SK-MEL-5 (cell line): ENCODE measurements around the gene CNFN. TPM values are rescaled to one million over a fixed set of nuclear protein-coding genes. Genes with fewer than 3 reads are reported as not detected.

Source experiments
- DNase-seq: peaks from one replicate; pipeline ENCODE4 v3.0.0-alpha.2; 2016; ENCODE audit warnings: low read depth, low spot score
- in situ Hi-C: cut with HindIII; loops from 2 replicates; pipeline ENCODE4 v1.10.0; 2016; ENCODE audit warnings: low sequenced_read_pairs, high pct_unique_total_duplicates, low pct_unique_long_range_greater_than_20kb
- total RNA-seq: library from RNA; depleted of rRNA; stranded (reverse); fragments of >200 nt; shearing (Covaris generic); gene quantifications from 2 replicates; pipeline ENCODE4 v1.2.3, GENCODE V29; 2014

CNFN gene
- total RNA-seq, 1 experiment from 2014 or later, result 0.77 TPM

DNA sequence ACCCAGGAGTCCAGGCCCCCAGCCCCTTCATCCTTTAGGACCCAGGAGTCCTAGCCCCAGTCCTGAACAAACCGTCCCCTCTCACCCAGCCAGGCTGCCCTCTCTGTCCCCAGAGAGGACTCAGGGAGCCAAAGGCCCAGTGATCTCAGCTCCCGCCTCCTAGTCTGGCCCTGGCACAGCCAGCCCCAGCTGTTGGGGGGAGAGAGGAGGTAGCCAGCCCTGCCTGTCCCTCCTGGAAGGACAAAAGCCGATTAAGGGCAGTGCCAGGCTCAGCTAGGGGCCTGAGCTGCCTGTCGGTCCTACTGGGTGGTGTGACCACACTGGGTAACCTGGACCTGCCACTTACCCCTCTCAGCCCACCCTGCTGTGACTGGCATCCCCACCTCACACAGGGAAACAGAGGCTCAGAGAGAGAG is 22.6 kb upstream of the CNFN start:
- in situ Hi-C loops, result no loop called here

DNA sequence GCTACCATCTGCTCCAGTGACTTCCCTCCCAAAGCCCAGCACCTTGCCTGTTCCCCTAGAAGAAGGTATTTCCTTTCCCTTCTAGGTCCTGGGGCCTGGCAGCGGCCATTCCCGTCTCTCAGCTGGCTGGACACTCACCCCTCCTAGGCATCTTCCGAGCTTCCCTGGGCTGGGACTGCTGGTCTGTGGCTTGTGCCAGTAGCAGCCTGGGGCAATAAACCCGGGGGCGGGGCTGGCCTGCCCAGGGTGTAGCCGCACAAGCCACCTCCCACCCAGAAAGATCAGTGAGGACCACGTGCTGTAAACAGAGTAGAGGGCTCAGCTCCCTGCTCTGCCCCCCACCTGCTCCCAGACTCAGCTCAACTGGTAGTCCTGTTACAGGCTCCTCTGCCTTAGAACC is 22.1 kb upstream of the CNFN start:
- peak; percentile 39 for DNase-seq
- in situ Hi-C loops, result no loop called here

More for the DNA sequence above, 22.6 kb upstream of the CNFN start:
- DNase-seq, result no peak

DNA sequence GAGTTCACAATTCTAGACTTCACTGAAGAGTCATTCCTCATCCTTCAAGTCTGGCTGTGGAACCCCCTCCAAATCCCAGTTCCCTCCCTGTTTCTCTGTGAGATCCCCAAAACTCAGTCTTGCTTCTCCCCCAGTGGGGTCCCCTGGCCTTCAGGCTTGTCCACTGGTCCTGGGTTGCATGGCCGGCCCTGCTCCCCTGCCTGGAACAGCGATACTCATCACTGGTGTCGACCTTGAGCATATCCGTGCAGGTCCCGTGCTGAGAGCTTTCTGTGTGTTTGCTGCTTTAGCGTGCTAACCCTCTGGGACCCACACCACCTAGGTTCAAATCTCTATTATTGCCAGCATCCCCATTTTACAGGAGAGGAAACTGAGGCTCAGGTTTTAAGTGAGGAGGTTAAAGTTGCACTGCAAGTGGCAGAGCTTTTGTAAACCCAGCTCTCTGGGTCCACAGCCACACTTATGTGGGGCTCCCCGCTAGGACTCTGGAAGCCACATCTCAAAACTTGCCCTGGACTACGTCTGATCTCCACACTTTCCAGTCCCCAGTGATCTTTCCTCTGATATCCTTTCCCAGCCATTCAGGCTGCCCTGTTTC is 21.6 kb upstream of the CNFN start:
- in situ Hi-C loops, result no loop called here
- DNase-seq, result no peak

DNA sequence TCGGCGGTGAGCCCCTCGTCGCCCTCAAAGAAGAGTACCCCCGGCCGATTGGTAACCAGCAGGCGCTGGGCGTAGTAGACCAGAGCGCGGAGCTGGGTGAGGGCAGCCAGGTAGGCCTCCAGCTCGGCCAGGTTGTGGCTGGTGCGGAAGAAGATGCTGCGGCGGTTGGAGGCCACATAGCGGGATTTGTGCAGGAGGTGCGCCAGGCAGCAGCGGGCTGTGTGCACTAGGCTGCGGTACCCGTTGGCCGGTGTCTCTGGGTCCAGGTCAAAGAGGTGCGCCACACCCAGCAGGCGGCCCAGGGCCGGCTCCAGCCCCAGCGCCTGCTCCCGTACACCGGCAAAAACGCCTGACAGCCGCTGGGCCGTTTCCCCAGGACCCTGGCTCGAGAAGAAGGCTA is 20.3 kb upstream of the CNFN start:
- in situ Hi-C loops, result no loop called here
- no peak for DNase-seq

DNA sequence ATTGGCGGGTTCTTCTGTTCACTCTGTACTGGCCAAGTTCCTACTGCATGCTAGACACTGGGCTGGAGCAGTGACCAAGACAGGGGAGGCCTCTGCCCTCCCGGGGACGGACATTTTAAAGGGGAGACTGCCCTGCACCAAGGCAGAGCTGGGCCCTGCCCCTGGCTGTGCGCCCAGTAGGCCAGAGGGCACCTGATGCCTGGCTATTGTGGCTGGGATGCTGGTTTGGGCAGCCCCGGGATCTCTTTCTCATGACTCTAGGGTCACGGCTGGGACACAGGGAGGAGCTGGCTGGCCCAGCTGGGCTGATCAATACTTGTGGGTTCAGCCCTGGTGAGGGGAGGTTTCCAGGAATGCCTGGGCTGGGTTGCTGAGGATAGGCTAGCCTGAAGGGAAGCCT is 19.4 kb upstream of the CNFN start:
- DNase-seq, result no peak
- in situ Hi-C loops, result no loop called here

DNA sequence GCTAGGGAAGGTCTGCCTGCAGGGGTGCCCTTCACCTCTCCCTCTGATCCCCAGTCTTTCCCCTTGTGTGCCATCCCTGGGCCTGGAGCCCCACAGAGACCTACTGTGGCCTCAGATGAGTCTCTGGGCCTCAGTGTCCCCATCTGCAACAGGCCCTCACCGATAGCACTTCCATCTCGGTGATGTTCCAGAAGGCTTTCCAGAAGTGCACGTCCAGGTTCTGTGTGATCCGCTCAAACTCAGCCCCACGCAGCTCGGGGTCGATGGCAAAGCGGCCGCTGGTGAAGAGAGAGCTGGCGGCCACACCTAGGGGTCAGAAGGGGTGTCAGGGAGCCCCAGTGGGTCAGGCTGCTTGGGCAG is 17.7 kb upstream of the CNFN start:
- in situ Hi-C loops, result no loop called here
- DNase-seq, result no peak

DNA sequence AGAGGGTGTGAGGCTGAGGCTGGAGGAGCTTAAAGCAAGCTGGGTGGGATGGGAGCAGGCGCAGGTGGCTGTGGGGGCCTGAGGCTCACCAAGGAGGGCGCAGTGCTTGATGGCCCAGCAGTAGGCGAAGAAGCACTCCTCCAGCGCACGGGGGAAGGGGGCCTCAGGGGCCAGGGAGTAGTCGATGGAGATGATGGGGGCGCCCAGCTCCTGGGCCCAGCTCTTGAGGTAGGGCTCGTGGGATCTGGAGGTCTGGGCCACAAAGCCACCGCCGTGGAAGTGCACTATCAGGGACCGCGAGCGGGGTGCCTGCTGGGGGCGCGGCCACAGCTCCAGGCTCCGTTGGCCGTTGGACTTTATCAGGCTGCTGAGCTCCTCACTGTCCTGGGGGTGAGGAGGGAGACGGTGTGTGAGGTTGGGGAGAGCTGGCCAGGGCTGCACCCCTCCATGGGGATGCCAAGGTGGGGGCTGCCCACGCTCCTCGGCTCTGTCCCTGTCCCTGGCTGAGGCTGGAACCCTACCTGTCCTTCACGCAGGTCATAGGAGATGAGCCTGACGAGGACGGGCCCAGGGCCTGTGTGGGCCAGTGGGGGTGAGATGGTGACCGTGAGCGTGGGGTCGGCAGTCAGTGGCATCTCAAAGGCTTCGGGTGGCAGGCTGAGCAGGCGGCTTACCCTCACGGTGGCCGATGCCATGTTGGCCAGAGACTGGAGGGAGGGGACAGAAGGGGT is 17.2 kb upstream of the CNFN start:
- in situ Hi-C loops, result no loop called here

DNA sequence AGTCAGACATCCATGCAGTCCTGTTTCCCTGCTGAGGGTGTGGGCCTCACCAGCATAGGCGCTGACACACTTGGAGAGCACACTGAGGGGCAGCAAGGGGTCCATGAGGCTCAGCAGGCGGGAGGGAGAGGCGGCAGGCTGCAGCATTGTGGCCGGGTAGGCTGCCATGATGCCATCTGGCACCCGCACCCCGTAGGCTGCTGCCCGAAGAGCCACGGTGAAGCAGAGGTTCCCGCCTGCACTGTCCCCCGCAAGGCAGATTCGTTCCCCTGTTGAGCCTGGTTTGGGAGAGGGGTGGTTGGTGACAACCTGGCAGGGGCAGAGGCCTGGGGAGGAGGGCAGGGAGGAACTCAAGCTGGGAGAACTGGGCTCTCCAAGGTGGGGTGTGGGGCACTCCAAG is 16.0 kb upstream of the CNFN start:
- no peak for DNase-seq
- in situ Hi-C loops, result no loop called here

More for the DNA sequence above, 17.2 kb upstream of the CNFN start:
- no peak for DNase-seq

DNA sequence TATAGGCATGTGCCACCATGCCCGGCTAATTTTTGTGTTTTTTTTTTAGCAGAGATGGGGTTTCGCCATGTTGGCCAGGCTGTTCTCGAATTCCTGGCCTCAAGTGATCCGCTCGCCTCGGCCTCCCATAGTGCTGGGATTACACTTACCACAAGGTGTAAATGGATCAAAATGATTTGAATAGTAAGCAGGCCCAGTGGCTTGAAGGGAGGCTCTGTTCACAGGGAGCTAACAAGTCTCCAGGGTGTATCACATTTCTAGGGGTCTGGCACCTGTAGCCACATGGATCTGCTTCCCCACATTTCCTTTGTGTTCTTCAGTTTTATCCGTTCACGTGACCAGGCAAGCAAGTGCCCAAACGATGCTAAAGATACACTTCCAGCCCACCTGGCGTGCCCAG is 13.5 kb upstream of the CNFN start:
- no peak for DNase-seq
- in situ Hi-C loops, result no loop called here

DNA sequence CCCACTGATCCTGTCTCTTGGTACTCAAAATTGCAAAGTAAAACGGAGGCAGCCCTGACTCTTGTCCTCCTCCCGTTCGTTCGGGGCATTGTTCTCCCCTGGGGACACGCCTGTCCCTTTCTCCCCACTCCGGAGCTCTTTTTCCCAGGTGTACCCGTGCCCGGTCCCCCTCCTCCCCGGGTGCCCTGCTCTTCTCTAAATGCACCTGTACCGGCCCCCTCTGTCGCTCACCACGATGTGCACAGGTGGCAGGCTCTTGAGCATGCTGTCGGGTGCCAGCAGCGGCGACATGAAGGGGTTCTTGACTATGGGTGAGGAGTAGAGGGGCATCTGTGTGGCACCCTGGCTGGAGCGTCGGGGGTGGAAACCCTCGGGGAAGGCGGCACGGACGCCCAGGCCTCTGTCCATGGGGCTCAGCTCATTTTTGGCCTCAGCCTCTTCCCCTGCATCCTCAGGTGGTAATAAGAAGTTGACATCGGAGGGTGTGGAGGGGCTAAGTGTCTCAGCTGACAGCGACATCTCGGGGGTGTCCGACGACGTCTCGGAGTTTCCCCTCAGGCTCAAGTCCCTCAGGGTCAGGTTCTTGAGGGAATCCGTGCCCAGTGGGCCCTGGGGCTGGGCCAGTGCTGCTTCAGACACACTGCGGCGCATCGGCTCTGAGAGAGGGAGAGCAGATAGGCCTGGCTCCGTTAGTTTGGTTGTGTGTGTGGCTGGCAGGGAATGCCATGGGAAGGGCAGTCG is 12.4 kb upstream of the CNFN start:
- in situ Hi-C loops, result no loop called here
- no peak for DNase-seq

DNA sequence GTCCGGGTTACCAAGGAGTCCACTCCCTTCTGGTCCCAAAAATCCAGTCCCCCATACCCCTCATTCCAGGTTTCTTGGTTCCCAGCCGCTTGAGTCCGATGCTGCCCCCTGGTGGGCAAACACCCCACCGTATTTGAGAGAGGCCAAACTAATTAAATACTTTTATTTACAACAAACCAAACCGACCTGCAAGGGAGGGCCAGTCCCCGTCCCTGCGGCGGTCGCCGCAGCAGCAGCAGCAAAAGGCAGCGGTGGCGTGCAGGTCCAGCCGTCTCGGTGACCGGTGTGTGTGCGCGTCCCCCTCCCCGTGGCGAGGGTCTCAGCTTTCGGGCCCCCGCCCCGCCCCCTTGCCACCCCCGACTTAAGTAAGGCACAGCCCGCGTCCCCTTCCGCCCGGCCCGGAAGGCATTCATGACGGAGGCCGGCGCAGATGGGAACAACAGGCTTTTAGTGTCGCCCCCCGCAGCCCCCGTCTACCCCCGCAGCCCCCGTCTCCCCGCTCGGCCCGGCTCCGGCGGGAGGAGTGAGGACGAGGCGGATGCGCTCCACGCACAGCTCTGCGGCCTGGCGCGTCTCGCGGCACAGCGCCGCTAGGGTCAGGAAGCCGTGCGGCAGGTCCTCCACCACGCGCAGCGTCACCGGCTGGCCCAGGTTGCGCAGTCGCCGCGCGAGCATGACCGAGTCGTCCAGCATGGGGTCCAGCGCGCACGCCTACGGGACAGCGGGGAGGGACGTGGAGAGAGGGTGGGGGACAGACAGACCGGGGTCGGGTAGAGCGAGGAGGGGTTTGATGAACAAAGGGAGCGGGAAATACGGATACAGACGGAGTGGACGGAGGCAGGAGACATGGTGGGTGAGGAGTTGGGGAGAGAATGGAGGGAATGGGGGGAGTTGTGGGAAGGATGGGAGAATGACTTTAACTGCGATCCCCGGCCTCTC is 11.5 kb upstream of the CNFN start:
- peak; percentile 65 for DNase-seq
- in situ Hi-C loops, result no loop called here

DNA sequence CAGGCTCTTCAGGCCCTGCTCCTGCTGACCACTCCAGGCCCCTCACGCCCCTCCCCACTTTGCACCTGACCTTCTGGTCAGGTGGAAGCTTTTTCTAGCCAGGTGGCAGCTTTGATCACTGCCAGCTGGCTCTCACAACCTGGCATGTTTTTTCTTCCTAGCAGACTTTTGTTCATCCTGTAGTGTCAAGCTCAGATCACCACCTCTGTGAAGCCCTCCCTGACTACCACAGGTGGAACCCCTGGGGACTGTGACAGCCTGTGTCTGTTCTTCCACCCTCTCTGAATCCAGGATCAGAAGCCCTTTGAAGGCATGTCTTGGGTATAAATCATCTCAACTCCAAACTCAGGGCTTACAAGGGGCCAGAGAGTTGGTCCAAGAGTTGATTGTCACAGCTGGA is 10.3 kb upstream of the CNFN start:
- in situ Hi-C loops, result no loop called here

DNA sequence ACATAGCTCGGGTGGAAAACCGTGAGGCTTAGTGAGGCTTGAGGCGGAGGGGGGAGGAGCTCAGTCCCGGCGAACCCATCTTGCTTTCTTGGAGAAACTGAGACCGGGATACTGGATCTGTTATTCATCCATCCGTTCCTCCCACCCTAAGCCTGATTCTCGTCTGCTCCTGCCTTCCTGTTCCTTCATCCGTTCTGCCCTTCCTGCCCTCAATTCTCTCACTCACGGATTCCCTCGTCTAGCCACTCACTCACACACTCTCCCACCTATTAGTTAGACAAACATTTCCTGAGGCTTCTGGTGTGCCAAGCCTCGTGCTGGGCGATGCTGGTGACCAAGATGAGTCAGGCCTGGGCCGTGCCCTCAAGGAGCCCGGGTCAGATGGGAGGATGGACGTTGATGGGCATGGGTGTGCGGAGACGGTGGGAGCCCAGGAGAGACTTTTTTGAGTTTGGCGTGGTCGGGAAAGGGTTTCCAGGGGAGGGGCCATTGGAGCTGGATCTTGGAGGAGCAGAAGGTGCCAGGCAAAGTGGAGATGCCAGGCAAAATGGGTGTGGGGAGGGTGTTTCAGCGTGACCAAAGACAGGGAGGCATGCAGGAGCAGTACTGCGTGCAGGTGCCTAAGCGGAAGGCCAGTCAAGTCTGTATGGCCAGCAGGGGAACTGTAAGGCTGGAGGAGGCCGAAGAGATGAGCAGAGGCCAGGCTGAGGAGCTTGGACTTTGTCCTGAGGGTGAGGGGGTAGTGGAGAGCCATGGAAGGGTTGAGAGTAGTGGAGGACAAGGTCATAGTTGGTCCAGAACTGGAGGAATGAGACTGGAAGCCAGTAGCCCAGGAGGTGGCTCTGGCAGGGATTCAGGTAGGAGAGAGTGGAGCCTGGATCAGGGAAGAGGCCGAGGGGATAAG is 7.4 kb upstream of the CNFN start:
- in situ Hi-C loops, result no loop called here

More for the DNA sequence above, 10.3 kb upstream of the CNFN start:
- no peak for DNase-seq

DNA sequence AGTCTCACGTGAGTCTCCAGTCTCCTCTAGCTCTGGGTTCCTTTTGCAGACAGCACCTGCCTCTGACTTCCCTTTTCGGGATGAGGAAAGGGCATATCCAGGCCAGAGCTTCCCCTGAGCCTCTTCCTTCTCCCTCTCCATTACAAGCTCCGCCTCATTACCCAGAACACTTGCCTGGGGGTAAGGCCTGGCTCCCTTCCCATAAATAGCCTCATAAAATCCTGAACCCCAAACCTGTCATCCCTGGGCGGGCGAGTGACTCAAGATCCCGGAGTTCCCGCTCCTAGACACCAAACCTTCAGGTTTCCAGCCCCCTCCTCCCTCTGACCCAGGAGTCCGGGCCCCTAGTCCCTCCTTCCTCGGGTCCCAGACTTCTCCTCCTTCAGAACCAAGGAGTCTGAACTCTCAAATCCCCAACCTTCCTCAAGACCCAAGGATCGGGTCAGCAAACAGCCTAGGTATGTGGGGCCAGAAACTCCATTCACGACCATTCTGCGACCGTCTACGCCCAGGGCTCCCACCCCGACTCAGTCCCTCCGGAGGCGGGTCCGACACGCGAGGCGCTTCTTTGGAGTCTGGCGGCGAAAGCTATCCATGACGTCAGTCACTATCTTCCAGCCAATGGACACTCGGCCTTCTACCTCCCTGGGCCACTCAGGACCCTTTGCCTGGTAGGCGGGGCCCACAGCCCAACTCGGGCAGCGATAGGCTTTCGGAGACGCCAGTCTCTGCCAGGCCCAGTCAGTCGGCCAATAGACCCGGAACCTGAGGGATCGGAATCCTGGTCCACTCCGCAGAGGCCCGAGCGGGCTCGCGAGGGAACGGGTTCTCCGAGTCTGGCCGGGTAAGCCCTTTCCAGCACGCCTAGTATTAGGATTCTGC is 6.5 kb upstream of the CNFN start:
- DNase-seq, result peak; percentile 98
- in situ Hi-C loops, result no loop called here

More for the DNA sequence above, 7.4 kb upstream of the CNFN start:
- no peak for DNase-seq

DNA sequence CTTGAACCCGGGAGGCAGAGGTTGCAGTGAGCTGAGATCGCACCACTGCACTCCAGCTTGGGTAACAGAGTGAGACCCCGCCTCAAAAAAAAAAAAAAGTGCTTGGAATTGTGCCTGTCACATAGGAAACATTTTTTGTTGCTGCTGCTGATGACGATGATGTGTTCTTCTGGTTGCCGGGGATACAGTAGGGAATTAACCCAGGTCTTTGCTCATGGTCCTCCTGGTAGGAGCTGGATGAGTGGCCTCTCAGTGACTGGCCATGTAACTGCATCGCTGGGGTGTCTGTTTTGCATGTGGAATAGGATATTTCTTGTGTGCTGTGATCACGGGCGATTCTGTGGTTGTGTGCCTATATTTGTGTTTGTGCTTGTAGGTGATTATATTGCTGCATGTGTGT is 4.7 kb upstream of the CNFN start:
- DNase-seq, result no peak
- in situ Hi-C loops, result no loop called here

DNA sequence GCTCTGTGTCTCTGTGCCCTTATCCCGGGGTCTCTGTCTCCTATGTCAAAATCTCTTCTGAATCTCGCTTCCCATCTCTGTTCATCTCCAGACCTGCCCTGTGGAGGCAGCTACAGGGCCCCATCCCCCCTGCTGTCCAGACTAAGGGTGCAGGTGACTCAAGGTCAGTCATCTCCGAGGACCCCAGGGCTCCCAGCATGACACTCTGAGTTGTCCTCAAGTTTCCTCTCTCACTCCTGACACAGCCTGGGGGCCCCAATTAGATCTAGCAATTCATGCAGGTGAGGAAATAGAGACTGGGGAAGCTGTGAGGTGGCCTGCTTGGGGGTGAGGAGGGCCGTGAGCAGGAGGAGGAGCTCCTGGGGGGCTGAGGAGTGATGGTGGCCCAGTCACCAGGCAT is 2.1 kb upstream of the CNFN start:
- in situ Hi-C loops, result no loop called here
- DNase-seq, result no peak
